Stomach (tissue), 9 donors: Measurements from ENCODE around the gene NHERF2. TPM values are rescaled to one million over a fixed set of nuclear protein-coding genes. Genes with fewer than 3 reads are reported as not detected.

ENCODE experiments used
- DNase-seq, 2 donors: peaks; one replicate each; pipeline versions ENCODE4 v3.0.0 to v3.0.0-alpha.2; 2013 to 2019
- H3K27ac ChIP-seq, 5 donors: fragments of 200-600 bp in 4 of 5; sonication (generic) in 4 of 5; one replicate each; pipeline ENCODE4 v1.5.1; 2013 to 2019; ENCODE audit warnings: mild to moderate bottlenecking in 1 of 5, moderate library complexity in 1 of 5
- H3K27me3 ChIP-seq, 3 donors: fragments of 200-600 bp; sonication (generic); one replicate each; pipeline ENCODE4 v1.5.1; 2017 to 2019; ENCODE audit warnings: mixed run types in 1 of 3
- H3K36me3 ChIP-seq, 4 donors: fragments of 200-600 bp; sonication (generic); 1 replicate in 3 of 4; 2 replicates in 1 of 4; pipeline ENCODE4 v1.5.1; 2016 to 2019
- H3K4me1 ChIP-seq, 4 donors: fragments of 200-600 bp; sonication (generic); one replicate each; pipeline ENCODE4 v1.5.1; 2016 to 2019
- H3K4me3 ChIP-seq, 4 donors: fragments of 200-600 bp; sonication (generic) in 3 of 4; one replicate each; pipeline ENCODE4 v1.5.1; 2016 to 2019; ENCODE audit warnings: mild to moderate bottlenecking in 1 of 4
- H3K9me3 ChIP-seq, 4 donors: fragments of 200-600 bp; sonication (generic); one replicate each; pipeline ENCODE4 v1.5.1; 2016 to 2019
- EP300 ChIP-seq: sonication (generic); formaldehyde crosslinking; IDR thresholded peaks from one replicate; pipeline ENCODE4 v1.6.1; 2017; ENCODE audit warnings: antibody characterized with exemption
- POLR2A ChIP-seq, 4 donors: fragments of 450-650 bp; IDR thresholded peaks; one replicate each; pipeline ENCODE4 v1.6.1; 2016; ENCODE audit warnings: antibody characterized with exemption in 4 of 4, control low read depth in 2 of 4, mild to moderate bottlenecking in 1 of 4, moderate library complexity in 1 of 4
- POLR2AphosphoS5 ChIP-seq, 3 donors: sonication (generic); formaldehyde crosslinking; IDR thresholded peaks; one replicate each; pipeline ENCODE4 v1.6.1; 2016; ENCODE audit warnings: antibody characterized with exemption in 3 of 3
- WGBS, 5 donors: extraction: QIAGEN DNeasy Blood & Tissue Kit in 3 of 5; methylation state at CpG; one replicate each; pipeline versions ENCODE4 v1.1.5 to v1.1.7; 2013 to 2018; 5-methylcytosine and 5-hydroxymethylcytosine counted together
- intact Hi-C: fragments of 100-400 bp; cut with DNase I; formaldehyde crosslinking; loops from one replicate; pipeline ENCODE4 v1.15.1; 2023; ENCODE audit warnings: low total_unique reads
- polyA plus RNA-seq, 3 donors: library from polyadenylated mRNA; stranded (reverse); fragments of 200-250 nt; gene quantifications; one replicate each; pipeline ENCODE4 v1.2.3, GENCODE V29; 2013
- total RNA-seq, 5 donors: library from RNA; depleted of rRNA; stranded (reverse); fragments of >200 nt; gene quantifications; one replicate each; pipeline versions ENCODE4 v1.1.0 to v1.2.3, GENCODE V29; 2014 to 2016
- TF ChIP-seq, protein P1 (sequence below), 7 experiments: fragments of 450-650 bp in 4 of 7; fragments of 200-600 bp in 3 of 7; sonication (generic) in 3 of 7; IDR thresholded peaks; one replicate each; pipeline ENCODE4 v1.5.1; 2016 to 2019; ENCODE audit warnings: antibody characterized with exemption in 7 of 7, control low read depth in 2 of 7, mild to moderate bottlenecking in 1 of 7
- donor health status: healthy with polysubstance abuse.
- donor health status: Bipolar disorder and iron deficiency.
- donor health status: healthy.

The NHERF2 gene
- total and polyA plus RNA-seq, 8 donors, result 17.4 to 236 (median 119) TPM

DNA sequence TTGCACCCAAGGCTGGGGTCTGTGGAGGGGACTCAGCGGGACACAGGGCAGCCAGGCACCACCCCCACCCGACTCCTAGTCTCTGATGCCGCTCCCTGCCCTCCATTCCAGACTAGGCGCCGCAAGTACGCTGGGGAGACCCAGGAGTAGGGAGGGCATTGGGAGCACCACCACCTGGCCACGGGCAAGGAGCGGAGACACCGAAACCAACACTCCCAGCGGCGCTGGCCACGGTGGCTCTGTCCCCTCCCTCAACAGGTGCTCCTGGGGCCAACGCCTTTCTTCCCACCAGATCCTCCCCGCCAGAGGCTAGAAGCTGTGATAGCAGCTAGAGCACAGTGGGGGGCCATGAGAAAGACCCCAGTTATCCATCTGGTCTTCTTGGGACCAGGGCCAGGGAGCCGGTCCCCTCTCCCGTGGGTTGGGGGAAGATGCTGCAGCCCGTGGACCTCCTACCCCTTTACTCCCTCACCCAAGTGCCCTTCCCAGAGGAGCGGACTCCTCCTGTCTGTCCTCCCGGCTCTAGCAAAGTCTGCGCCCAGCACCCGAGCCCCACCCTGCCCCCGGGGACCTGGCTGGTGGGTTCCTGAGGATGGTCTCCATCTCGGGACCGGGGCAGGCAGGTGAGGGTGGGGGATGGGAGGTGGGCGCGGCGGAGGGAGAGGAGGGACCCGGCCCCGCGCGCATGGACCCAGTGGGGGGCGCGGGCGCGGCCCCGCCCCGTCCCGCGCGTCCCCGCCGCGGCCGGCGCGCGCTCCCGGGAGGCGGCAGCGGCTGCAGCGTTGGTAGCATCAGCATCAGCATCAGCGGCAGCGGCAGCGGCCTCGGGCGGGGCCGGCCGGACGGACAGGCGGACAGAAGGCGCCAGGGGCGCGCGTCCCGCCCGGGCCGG, 37.2 kb upstream of the NHERF2 start, which contains the start of gene SYNGR3:
TSS of gene SYNGR3 (plus strand) at position 762 of the 892 bp plus-strand sequence. CDS start 133 bp downstream, outside the sequence.
- no peak for DNase-seq
- Histone ChIP-seq H3K27ac (peak within 1 kb of the TSS in 3 of 5 donors; percentile 23 to 71 (median 44)), H3K4me3 (peak within 1 kb of the TSS; percentile 19 to 38 (median 32)), H3K4me1 (peaks cover 37 to 60% (median 58%) of the 10 kb centered on the region in 4 donors), H3K36me3 (peaks cover 14 to 23% (median 21%) of the 10 kb centered on the region in 4 donors), H3K27me3 (peaks cover 7 to 53% (median 35%) of the 10 kb centered on the region in 3 donors), H3K9me3 (no peaks in the 10 kb centered on the region)
- WGBS, 5 donors, result 2 to 13% (median 4%) methylated on average over 20 to 67 of the region's 67 CpGs
- intact Hi-C loops, result no loop called here
- TF ChIP-seq POLR2A (IDR thresholded peaks at IDR 0.05) (no peak), POLR2AphosphoS5 (IDR thresholded peaks at IDR 0.05) (no peak)
- TF ChIP-seq, protein P1, sequence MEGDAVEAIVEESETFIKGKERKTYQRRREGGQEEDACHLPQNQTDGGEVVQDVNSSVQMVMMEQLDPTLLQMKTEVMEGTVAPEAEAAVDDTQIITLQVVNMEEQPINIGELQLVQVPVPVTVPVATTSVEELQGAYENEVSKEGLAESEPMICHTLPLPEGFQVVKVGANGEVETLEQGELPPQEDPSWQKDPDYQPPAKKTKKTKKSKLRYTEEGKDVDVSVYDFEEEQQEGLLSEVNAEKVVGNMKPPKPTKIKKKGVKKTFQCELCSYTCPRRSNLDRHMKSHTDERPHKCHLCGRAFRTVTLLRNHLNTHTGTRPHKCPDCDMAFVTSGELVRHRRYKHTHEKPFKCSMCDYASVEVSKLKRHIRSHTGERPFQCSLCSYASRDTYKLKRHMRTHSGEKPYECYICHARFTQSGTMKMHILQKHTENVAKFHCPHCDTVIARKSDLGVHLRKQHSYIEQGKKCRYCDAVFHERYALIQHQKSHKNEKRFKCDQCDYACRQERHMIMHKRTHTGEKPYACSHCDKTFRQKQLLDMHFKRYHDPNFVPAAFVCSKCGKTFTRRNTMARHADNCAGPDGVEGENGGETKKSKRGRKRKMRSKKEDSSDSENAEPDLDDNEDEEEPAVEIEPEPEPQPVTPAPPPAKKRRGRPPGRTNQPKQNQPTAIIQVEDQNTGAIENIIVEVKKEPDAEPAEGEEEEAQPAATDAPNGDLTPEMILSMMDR (IDR thresholded peaks at IDR 0.05), result no peak

GRCh38 chr16:1990101-1990350, 36.7 kb upstream of the NHERF2 start:
- Histone ChIP-seq H3K27me3 (peaks cover 7 to 53% (median 35%) of the 10 kb centered on the region in 3 donors), H3K4me1 (peaks cover 31 to 54% (median 52%) of the 10 kb centered on the region in 4 donors), H3K27ac (peak overlapping the region in 1 of 5 donors; percentile 44), H3K9me3 (no peaks in the 10 kb centered on the region), H3K4me3 (peak overlapping the region; percentile 19 to 38 (median 32)), H3K36me3 (peaks cover 14 to 23% (median 21%) of the 10 kb centered on the region in 4 donors)
- WGBS, 5 donors, result 0 to 5% (median 0%) methylated on average over 2 to 22 of the region's 25 CpGs
- DNase-seq, result no peak
- TF ChIP-seq, protein P1 (IDR thresholded peaks at IDR 0.05), result no peak
- TF ChIP-seq EP300 (no peak), POLR2A (IDR thresholded peaks at IDR 0.05) (no peak), POLR2AphosphoS5 (IDR thresholded peaks at IDR 0.05) (no peak)
- intact Hi-C loops, result no loop called here

DNA sequence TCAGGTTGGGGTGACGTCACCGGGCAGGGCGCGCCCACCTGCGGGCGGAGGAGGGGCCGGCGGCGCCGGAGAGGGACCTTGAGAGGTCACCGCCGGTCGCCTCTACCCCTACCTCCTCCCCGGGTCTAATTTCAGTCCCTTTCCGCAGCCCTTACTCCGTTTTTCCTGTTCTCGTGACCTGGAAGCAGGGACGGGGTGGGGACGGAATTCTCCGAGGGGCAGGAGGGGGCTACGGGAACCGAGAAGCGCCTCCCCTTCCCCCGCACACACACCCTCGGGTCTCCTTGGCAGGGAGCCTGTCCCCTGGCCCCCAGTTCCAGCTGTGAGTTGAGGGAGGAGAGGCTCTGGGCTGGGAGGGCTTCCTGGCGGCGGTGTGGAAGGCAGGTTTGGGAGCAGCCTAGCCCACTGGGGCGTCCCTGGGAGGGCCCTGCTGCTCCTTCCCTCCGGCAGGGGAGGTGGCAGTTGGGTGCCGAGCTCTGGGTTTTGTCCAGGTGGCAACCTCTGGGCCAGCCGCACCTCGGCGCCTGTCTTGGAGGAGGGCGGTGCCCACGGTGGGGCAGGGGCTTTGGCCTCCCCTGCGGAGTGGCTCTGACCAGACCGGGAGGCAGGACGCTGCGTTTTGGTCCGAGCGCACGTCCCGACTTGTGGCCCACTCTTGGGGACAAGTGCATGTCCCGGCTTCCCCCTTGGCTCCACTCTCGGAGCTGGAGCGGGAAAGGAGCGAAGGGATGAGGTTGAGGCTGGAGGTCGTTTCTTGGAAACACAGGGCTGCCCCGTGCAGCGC, 36.2 kb upstream of the NHERF2 start:
- intact Hi-C loops, result no loop called here
- Histone ChIP-seq H3K27ac (peak overlapping the region in 3 of 5 donors; percentile 23 to 71 (median 44)), H3K27me3 (peaks cover 7 to 53% (median 35%) of the 10 kb centered on the region in 3 donors), H3K4me1 (peaks cover 27 to 49% (median 47%) of the 10 kb centered on the region in 4 donors), H3K36me3 (peaks cover 13 to 19% (median 19%) of the 10 kb centered on the region in 4 donors), H3K9me3 (no peaks in the 10 kb centered on the region), H3K4me3 (peak overlapping the region; percentile 19 to 38 (median 32))
- TF ChIP-seq EP300 (no peak), POLR2AphosphoS5 (IDR thresholded peaks at IDR 0.05) (no peak), POLR2A (IDR thresholded peaks at IDR 0.05) (no peak)
- TF ChIP-seq, protein P1 (IDR thresholded peaks at IDR 0.05), result no peak
- 0 to 4% (median 3%) methylated on average over 31 to 50 of the region's 50 CpGs for WGBS, 5 donors
- DNase-seq, result peak; percentile 60 to 83

DNA sequence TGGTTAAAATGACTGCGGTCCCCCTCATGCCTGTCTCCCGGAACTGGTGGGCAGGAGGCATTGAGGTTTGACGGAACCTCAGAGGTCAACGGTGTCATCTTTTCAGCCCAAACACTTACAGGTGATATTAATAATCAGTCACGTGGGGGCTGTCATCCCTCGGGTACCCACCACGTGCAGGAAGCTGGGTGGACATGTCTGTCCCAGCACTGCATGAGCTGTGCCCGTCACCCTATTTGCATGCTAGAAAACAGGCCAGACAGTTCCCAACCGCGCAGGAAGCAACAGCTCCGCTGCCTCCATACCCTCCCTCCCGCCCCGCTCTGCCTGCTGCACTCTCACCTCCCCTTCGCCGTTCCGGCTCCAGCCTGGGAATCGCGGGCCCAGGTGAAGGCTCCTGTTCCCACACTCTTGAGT, 35.6 kb upstream of the NHERF2 start:
- Histone ChIP-seq H3K36me3 (peaks cover 7 to 17% (median 13%) of the 10 kb centered on the region in 4 donors), H3K9me3 (no peaks in the 10 kb centered on the region), H3K27me3 (peaks cover 7 to 53% (median 35%) of the 10 kb centered on the region in 3 donors), H3K4me3 (peak overlapping the region; percentile 30 to 45 (median 40)), H3K27ac (peak overlapping the region in 3 of 5 donors; percentile 70 to 73 (median 71)), H3K4me1 (peaks cover 27 to 44% (median 42%) of the 10 kb centered on the region in 4 donors)
- DNase-seq, result peak in 1 of 2 donors; percentile 51
- peak in 1 of 3 donors; percentile 24 for TF ChIP-seq POLR2AphosphoS5 (IDR thresholded peaks at IDR 0.05)
- TF ChIP-seq, protein P1 (IDR thresholded peaks at IDR 0.05), result no peak
- intact Hi-C loops, result no loop called here
- 0 to 11% (median 9%) methylated on average over 3 to 18 of the region's 18 CpGs for WGBS, 5 donors
